ENCODE measurements around the gene NFIA.

Gene NFIA

GRCh38 chr1:61076728-61077675 lies 5.4 kb upstream of the NFIA start:
- H3K4me3 ChIP-seq (ENCODE audit: low read length), result peak overlapping the region; percentile 60
- no peak for TF ChIP-seq ZNF274 (IDR thresholded peaks at IDR 0.05; ENCODE audit: low read depth, low read length)

- no peak for TF ChIP-seq ZNF274 (IDR thresholded peaks at IDR 0.05; ENCODE audit: low read depth, low read length)
- peak overlapping the region; percentile 60 for H3K4me3 ChIP-seq (ENCODE audit: low read length)
Measured at GRCh38 chr1:61077676-61078541, 4.5 kb upstream of the NFIA start.

GRCh38 chr1:61078618-61079295 lies 3.6 kb upstream of the NFIA start:
- no peak overlapping the region for H3K4me3 ChIP-seq (ENCODE audit: low read length)
- no peak for TF ChIP-seq ZNF274 (IDR thresholded peaks at IDR 0.05; ENCODE audit: low read depth, low read length)

- no peak for TF ChIP-seq ZNF274 (IDR thresholded peaks at IDR 0.05; ENCODE audit: low read depth, low read length)
- H3K4me3 ChIP-seq (ENCODE audit: low read length), result no peak overlapping the region
Measured at GRCh38 chr1:61079296-61079897, 3.0 kb upstream of the NFIA start.

- H3K4me3 ChIP-seq (ENCODE audit: low read length), result no peak overlapping the region; the same call in 1 of the 2 replicates
- TF ChIP-seq ZNF274 (IDR thresholded peaks at IDR 0.05; ENCODE audit: low read depth, low read length), result no peak
Measured at GRCh38 chr1:61079898-61080336, 2.4 kb upstream of the NFIA start.

GRCh38 chr1:61080413-61081143 lies 1.8 kb upstream of the NFIA start:
- no peak overlapping the region; the same call in 1 of the 2 replicates for H3K4me3 ChIP-seq (ENCODE audit: low read length)
- TF ChIP-seq ZNF274 (IDR thresholded peaks at IDR 0.05; ENCODE audit: low read depth, low read length), result no peak

DNA sequence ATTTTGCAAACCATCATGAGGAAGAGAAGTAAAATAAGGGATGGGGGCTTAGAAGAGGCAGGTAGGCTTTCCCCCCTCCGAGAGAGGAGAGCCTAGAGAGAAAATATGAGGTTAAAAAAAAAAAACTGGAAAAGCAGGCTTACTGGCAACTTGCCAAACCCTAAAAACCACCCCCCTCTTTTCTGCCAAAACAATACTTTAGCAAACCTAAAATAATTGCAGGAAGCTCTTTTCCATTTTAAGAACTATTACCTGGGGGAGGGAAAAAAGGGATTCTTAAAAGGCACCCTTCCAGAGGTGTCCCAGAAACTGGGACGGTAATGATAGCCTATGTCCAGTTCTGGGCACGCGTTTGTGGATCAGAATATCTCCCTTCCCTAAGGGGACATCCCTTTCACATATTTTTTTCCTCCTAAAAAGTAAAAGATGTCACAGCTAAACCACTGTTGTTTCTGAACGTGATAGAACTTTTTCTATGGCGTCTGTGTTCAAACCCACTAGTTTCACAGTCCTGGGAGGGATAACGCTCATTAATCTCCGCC lies 1.1 kb upstream of the NFIA start:
- TF ChIP-seq ZNF274 (IDR thresholded peaks at IDR 0.05; ENCODE audit: low read depth, low read length), result no peak
- H3K4me3 ChIP-seq (ENCODE audit: low read length), result peak overlapping the region; percentile 46

GRCh38 chr1:61081686-61082310 lies 563 bp upstream of the NFIA start:
- TF ChIP-seq ZNF274 (IDR thresholded peaks at IDR 0.05; ENCODE audit: low read depth, low read length), result no peak
- H3K4me3 ChIP-seq (ENCODE audit: low read length), result peak overlapping the region; percentile 46

DNA sequence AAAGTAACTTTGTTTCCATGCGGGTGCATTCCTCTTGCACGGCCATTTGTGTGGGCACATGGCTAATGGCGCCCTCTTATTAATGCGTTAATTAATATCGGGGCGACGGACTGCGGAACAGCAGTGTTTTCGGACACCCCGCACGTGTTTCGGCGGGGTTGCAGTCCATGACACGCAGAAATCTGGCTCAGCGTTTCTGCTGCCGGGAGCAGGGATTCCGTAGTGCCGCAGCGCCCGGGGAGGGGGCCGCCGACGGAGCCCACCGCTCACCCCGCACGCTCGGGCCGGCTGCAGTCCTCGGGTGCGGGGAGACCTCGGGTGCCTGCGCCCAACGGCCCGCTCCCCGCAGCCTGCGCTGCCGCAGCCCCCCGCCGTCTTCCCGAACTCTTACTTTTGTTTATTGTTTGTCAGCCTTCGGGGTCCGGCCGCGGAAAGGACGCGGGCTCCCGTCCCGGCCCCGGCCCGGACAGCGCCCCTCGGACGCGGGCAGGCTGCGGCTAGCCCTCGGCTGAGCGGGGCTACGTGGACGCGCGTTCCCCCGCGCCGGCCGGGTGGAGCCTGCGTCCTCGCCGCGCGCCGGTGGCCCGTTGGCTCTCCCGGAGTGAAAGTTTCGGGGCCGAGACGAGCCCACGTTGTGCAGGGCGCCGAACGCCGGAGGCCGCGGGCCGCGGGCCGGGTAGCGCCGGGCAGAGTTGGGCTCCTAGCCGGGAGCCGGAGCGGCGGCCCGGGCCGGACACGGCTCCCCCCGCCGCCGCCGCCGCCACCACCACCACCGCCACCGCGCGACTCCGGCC lies 849 bp downstream of the NFIA start:
- no peak for TF ChIP-seq ZNF274 (IDR thresholded peaks at IDR 0.05; ENCODE audit: low read depth, low read length)
- peak overlapping the region; percentile 38 for H3K4me3 ChIP-seq (ENCODE audit: low read length)

GRCh38 chr1:61083807-61084440 lies 1.6 kb downstream of the NFIA start:
- peak overlapping the region; percentile 38 for H3K4me3 ChIP-seq (ENCODE audit: low read length)
- no peak for TF ChIP-seq ZNF274 (IDR thresholded peaks at IDR 0.05; ENCODE audit: low read depth, low read length)

- TF ChIP-seq ZNF274 (IDR thresholded peaks at IDR 0.05; ENCODE audit: low read depth, low read length), result no peak
- no peak overlapping the region; the same call in 1 of the 2 replicates for H3K4me3 ChIP-seq (ENCODE audit: low read length)
Measured at GRCh38 chr1:61084491-61085031, 2.2 kb downstream of the NFIA start.
